Testis (tissue), 3 donors: ENCODE data around the gene ST8SIA1. TPM values are rescaled to one million over a fixed set of nuclear protein-coding genes. Genes with fewer than 3 reads are reported as not detected.

Source experiments
- DNase-seq: peaks from one replicate; pipeline ENCODE4 v3.0.0-alpha.2; 2019
- H3K27ac ChIP-seq, 2 donors: fragments of 200-600 bp; sonication (generic); one replicate each; pipeline ENCODE4 v1.5.1; 2019
- H3K27me3 ChIP-seq: fragments of 200-600 bp; sonication (generic); one replicate; pipeline ENCODE4 v1.5.1; 2019
- H3K36me3 ChIP-seq: fragments of 200-600 bp; sonication (generic); one replicate; pipeline ENCODE4 v1.5.1; 2017; ENCODE audit warnings: low read depth; ENCODE audit errors: missing control alignments
- H3K4me1 ChIP-seq: fragments of 200-600 bp; sonication (generic); one replicate; pipeline ENCODE4 v1.5.1; 2019
- H3K4me3 ChIP-seq, 2 donors: fragments of 200-600 bp; sonication (generic); one replicate each; pipeline ENCODE4 v1.5.1; 2017 to 2019
- H3K9me3 ChIP-seq: fragments of 200-600 bp; sonication (generic); one replicate; pipeline ENCODE4 v1.5.1; 2017
- CTCF ChIP-seq, 3 experiments: fragments of 450-650 bp in 2 of 3; fragments of 200-600 bp in 1 of 3; sonication (generic) in 1 of 3; IDR thresholded peaks; one replicate each; pipeline ENCODE4 v1.5.1; 2016 to 2019; ENCODE audit warnings: antibody characterized with exemption in 3 of 3, mild to moderate bottlenecking in 2 of 3, moderate library complexity in 1 of 3
- POLR2A ChIP-seq: fragments of 450-650 bp; IDR thresholded peaks from one replicate; pipeline ENCODE4 v1.6.1; 2017; ENCODE audit warnings: antibody characterized with exemption, mild to moderate bottlenecking, moderate library complexity
- WGBS, 2 donors: methylation state at CpG; one replicate each; pipeline ENCODE4 v1.1.5; 2018; 5-methylcytosine and 5-hydroxymethylcytosine counted together
- intact Hi-C: fragments of 100-400 bp; cut with DNase I; formaldehyde crosslinking; loops from one replicate; pipeline ENCODE4 v1.15.1; 2023; ENCODE audit warnings: low total_unique reads
- polyA plus RNA-seq: library from polyadenylated mRNA; stranded (reverse); fragments of 350-450 nt; fragmentation: Illumina TruSeq; extraction: RNeasy Lipid Tissue Mini Kit (QIAGEN cat#74804); gene quantifications from one replicate; pipeline ENCODE4 v1.2.3, GENCODE V29; 2014; ENCODE audit warnings: low read depth, low replicate concordance; ENCODE audit not compliant: insufficient read depth
- total RNA-seq, 2 donors: library from RNA; depleted of rRNA; stranded (reverse); fragments of >200 nt; gene quantifications; one replicate each; pipeline ENCODE4 v1.2.3, GENCODE V29; 2016

Gene ST8SIA1
- total and polyA plus RNA-seq, 3 donors from 2014 or later: 6.5 to 13.6 (median 12.0) TPM

GRCh38 chr12:22275843-22276242, 58.7 kb downstream of the ST8SIA1 start:
- 51 to 89% methylated on average over 1 to 2 of the region's 2 CpGs for WGBS, 2 donors
- no peaks in the 10 kb centered on the region for H3K4me1 ChIP-seq
- no peaks in the 10 kb centered on the region for H3K9me3 ChIP-seq
- peak; percentile 48 for DNase-seq
- H3K27ac ChIP-seq: no peak overlapping the region
- H3K4me3 ChIP-seq: no peak overlapping the region
- no peaks in the 10 kb centered on the region for H3K27me3 ChIP-seq
- intact Hi-C loops: no loop called here
- H3K36me3 ChIP-seq: no peaks in the 10 kb centered on the region
- TF ChIP-seq CTCF (IDR thresholded peaks at IDR 0.05) (no peak), POLR2A (no peak)

GRCh38 chr12:22272335-22273151, 62.0 kb downstream of the ST8SIA1 start:
- intact Hi-C loops: no loop called here
- no peak for DNase-seq
- no peak overlapping the region for H3K4me3 ChIP-seq
- WGBS, 2 donors: 71% methylated on average over 10 to 11 of the region's 11 CpGs
- no peaks in the 10 kb centered on the region for H3K36me3 ChIP-seq
- H3K9me3 ChIP-seq: no peaks in the 10 kb centered on the region
- no peaks in the 10 kb centered on the region for H3K4me1 ChIP-seq
- no peaks in the 10 kb centered on the region for H3K27me3 ChIP-seq
- no peak overlapping the region for H3K27ac ChIP-seq
- TF ChIP-seq CTCF (IDR thresholded peaks at IDR 0.05) (no peak), POLR2A (no peak)

GRCh38 chr12:22271023-22271422, 63.5 kb downstream of the ST8SIA1 start:
- intact Hi-C loops: no loop called here
- no peaks in the 10 kb centered on the region for H3K27me3 ChIP-seq
- H3K36me3 ChIP-seq: no peaks in the 10 kb centered on the region
- 59 to 72% methylated on average over 2 of the region's 2 CpGs for WGBS, 2 donors
- no peak for DNase-seq
- no peaks in the 10 kb centered on the region for H3K9me3 ChIP-seq
- H3K27ac ChIP-seq: no peak overlapping the region
- H3K4me3 ChIP-seq: no peak overlapping the region
- no peaks in the 10 kb centered on the region for H3K4me1 ChIP-seq
- TF ChIP-seq CTCF (IDR thresholded peaks at IDR 0.05): no peak
- no peak for TF ChIP-seq POLR2A

- no peak for TF ChIP-seq CTCF (IDR thresholded peaks at IDR 0.05)
- no peak for TF ChIP-seq POLR2A
- H3K4me3 ChIP-seq: no peak overlapping the region
- DNase-seq: no peak
- H3K4me1 ChIP-seq: no peaks in the 10 kb centered on the region
- H3K27ac ChIP-seq: no peak overlapping the region
- H3K27me3 ChIP-seq: no peaks in the 10 kb centered on the region
- no peaks in the 10 kb centered on the region for H3K9me3 ChIP-seq
- intact Hi-C loops: no loop called here
- no peaks in the 10 kb centered on the region for H3K36me3 ChIP-seq
Observed at GRCh38 chr12:22268973-22269372, 65.5 kb downstream of the ST8SIA1 start.

- intact Hi-C loops: no loop called here
- H3K27me3 ChIP-seq: no peaks in the 10 kb centered on the region
- H3K9me3 ChIP-seq: no peaks in the 10 kb centered on the region
- H3K27ac ChIP-seq: no peak overlapping the region
- no peaks in the 10 kb centered on the region for H3K36me3 ChIP-seq
- no peak overlapping the region for H3K4me3 ChIP-seq
- TF ChIP-seq POLR2A: no peak
- TF ChIP-seq CTCF (IDR thresholded peaks at IDR 0.05): no peak
- DNase-seq: no peak
- 70 to 88% methylated on average over 8 of the region's 8 CpGs for WGBS, 2 donors
- H3K4me1 ChIP-seq: peaks cover 2% of the 10 kb centered on the region
Observed at GRCh38 chr12:22268406-22268805, 66.1 kb downstream of the ST8SIA1 start.
